Endothelial cell of umbilical vein (primary cell): ENCODE measurements around the gene KCNH5. TPM values are rescaled to one million over a fixed set of nuclear protein-coding genes. Genes with fewer than 3 reads are reported as not detected.

ENCODE experiments used
- BruUV-seq: library from RNA; stranded (reverse); fragments of 400-500 nt; replicated peaks from 2 replicates; lab custom pipeline; 2021; lab: Mats Ljungman, UMichigan
- CTCF ChIA-PET: fragments of 300-600, 350-600 bp; sonication (Branson Sonifier 250); formaldehyde crosslinking; loops from one replicate; lab custom pipeline; 2021; ENCODE audit warnings: antibody characterized with exemption, inconsistent platforms; lab: Charles Lee
- POLR2A ChIA-PET: fragments of 300-600, 350-600 bp; sonication (Branson Sonifier 250); formaldehyde crosslinking; loops from one replicate; lab custom pipeline; 2021; ENCODE audit warnings: antibody characterized with exemption, inconsistent platforms; lab: Charles Lee
- DNase-seq: peaks from one replicate; pipeline ENCODE4 v3.0.0-alpha.2; 2011; ENCODE audit warnings: low read depth, low spot score
- FAIRE-seq: peaks from 2 replicates; lab custom pipeline; 2011; peaks lifted over from hg19 to GRCh38; lab: Jason Lieb, UNC
- H2AFZ ChIP-seq: 2 replicates; pipeline ENCODE4 v1.6.0; 2012; ENCODE audit warnings: low read depth, low read length, control low read depth, inconsistent platforms
- H3K27ac ChIP-seq: 2 replicates; pipeline ENCODE4 v1.5.1; 2011; ENCODE audit warnings: low read depth, mild to moderate bottlenecking, control low read depth, low read length, moderate library complexity; ENCODE audit not compliant: insufficient read depth
- H3K27me3 ChIP-seq, 2 experiments: 2 replicates each; pipeline versions ENCODE4 v1.6.0 to v1.6.1; 2011; ENCODE audit warnings: low read length in 2 of 2, mixed read lengths in 1 of 2; ENCODE audit not compliant: control insufficient read depth in 2 of 2, insufficient read depth in 2 of 2
- H3K36me3 ChIP-seq, 2 experiments: 2 replicates in 1 of 2; 3 replicates in 1 of 2; pipeline ENCODE4 v1.5.1; 2011; ENCODE audit warnings: low read length in 2 of 2, mild to moderate bottlenecking in 1 of 2, moderate library complexity in 1 of 2; ENCODE audit not compliant: control insufficient read depth in 2 of 2, insufficient read depth in 2 of 2; ENCODE audit errors: extremely low read depth in 1 of 2
- H3K4me1 ChIP-seq: 3 replicates; pipeline ENCODE4 v1.5.1; 2011; ENCODE audit warnings: mild to moderate bottlenecking, low read length; ENCODE audit not compliant: control insufficient read depth, insufficient read depth; ENCODE audit errors: extremely low read depth
- H3K4me2 ChIP-seq: 2 replicates; pipeline ENCODE4 v1.6.1; 2011; ENCODE audit warnings: low read length, control low read depth, mixed read lengths; ENCODE audit not compliant: insufficient read depth
- H3K4me3 ChIP-seq, 3 experiments: fragments of 200-600 bp in 1 of 3; sonication (generic), shearing (Covaris generic) in 1 of 3; replicated peaks in 1 of 3; 2 replicates each; pipeline ENCODE4 v1.5.1; 2011 to 2016; ENCODE audit warnings: control low read depth in 3 of 3, low read length in 3 of 3, mild to moderate bottlenecking in 2 of 3, inconsistent platforms in 1 of 3, low read depth in 1 of 3, moderate library complexity in 1 of 3; ENCODE audit not compliant: insufficient read depth in 1 of 3
- H3K79me2 ChIP-seq: 2 replicates; pipeline ENCODE4 v1.6.0; 2012; ENCODE audit warnings: low read length, inconsistent platforms; ENCODE audit not compliant: control insufficient read depth, insufficient read depth
- H3K9ac ChIP-seq: replicated peaks from 2 replicates; pipeline ENCODE3; 2011; ENCODE audit warnings: low read length, control low read depth; ENCODE audit not compliant: insufficient read depth; ENCODE audit errors: extremely low read depth
- H3K9me1 ChIP-seq: replicated peaks from 3 replicates; pipeline ENCODE4 v1.6.0; 2011; ENCODE audit warnings: mild to moderate bottlenecking, low read length; ENCODE audit not compliant: control insufficient read depth, insufficient read depth; ENCODE audit errors: extremely low read depth
- H3K9me3 ChIP-seq: replicated peaks from 2 replicates; pipeline ENCODE4 v1.5.1; 2012; ENCODE audit warnings: low read length, inconsistent platforms; ENCODE audit not compliant: control insufficient read depth, insufficient read depth
- H4K20me1 ChIP-seq: replicated peaks from 2 replicates; pipeline ENCODE3; 2011; ENCODE audit warnings: mild to moderate bottlenecking, low read length; ENCODE audit not compliant: control insufficient read depth, insufficient read depth; ENCODE audit errors: extremely low read depth
- EZH2 ChIP-seq: IDR thresholded peaks from 2 replicates; pipeline ENCODE4 v1.6.1; 2012; ENCODE audit warnings: borderline replicate concordance, low read depth, mild to moderate bottlenecking, moderate library complexity, low read length, inconsistent platforms; ENCODE audit not compliant: severe bottlenecking
- FOS ChIP-seq: IDR thresholded peaks from 2 replicates; pipeline ENCODE4 v1.6.1; 2011; ENCODE audit warnings: mild to moderate bottlenecking, low read length, moderate library complexity, borderline replicate concordance; ENCODE audit not compliant: insufficient read depth
- MYC ChIP-seq: IDR thresholded peaks from one replicate; pipeline ENCODE4 v1.6.1; 2011; ENCODE audit warnings: mild to moderate bottlenecking, low read depth, low read length
- dilution Hi-C: fragments of 300-500 bp; cut with MboI; formaldehyde crosslinking; loops from one replicate; pipeline ENCODE4 v1.15.0; 2019; ENCODE audit warnings: low sequenced_read_pairs; ENCODE audit not compliant: extremely low pct_ligation_motif_present
- intact Hi-C: fragments of 100-400 bp; cut with micrococcal nuclease; formaldehyde crosslinking; loops from one replicate; pipeline ENCODE4 v1.10.0; 2022
- polyA plus RNA-seq, 4 experiments: library from polyadenylated mRNA; depleted of rRNA in 3 of 4; stranded (reverse) in 3 of 4; unstranded in 1 of 4; fragments of >200 nt; gene quantifications; 2 replicates each; pipeline versions ENCODE4 v1.2.1 to v1.2.3, GENCODE V29; 2011 to 2012; ENCODE audit warnings: missing spikeins in 1 of 4
- total RNA-seq: library from RNA; stranded (reverse); gene quantifications from 2 replicates; pipeline ENCODE4 v1.2.3, GENCODE V29; 2021
- TF ChIP-seq, protein P1 (sequence below), 2 donors: IDR thresholded peaks; 1 replicate in 1 of 2; 2 replicates in 1 of 2; pipeline ENCODE4 v1.5.1; 2011; ENCODE audit warnings: low read length in 2 of 2, mild to moderate bottlenecking in 2 of 2, moderate library complexity in 2 of 2, control low read depth in 1 of 2, inconsistent platforms in 1 of 2, low read depth in 1 of 2; ENCODE audit not compliant: insufficient read depth in 1 of 2; ENCODE audit errors: extremely low read depth in 1 of 2

The KCNH5 gene
- total and polyA plus RNA-seq, 2 donors (not counting 3 experiments of a cell fraction or from before 2014, with no cell fraction given) = not detected

DNA sequence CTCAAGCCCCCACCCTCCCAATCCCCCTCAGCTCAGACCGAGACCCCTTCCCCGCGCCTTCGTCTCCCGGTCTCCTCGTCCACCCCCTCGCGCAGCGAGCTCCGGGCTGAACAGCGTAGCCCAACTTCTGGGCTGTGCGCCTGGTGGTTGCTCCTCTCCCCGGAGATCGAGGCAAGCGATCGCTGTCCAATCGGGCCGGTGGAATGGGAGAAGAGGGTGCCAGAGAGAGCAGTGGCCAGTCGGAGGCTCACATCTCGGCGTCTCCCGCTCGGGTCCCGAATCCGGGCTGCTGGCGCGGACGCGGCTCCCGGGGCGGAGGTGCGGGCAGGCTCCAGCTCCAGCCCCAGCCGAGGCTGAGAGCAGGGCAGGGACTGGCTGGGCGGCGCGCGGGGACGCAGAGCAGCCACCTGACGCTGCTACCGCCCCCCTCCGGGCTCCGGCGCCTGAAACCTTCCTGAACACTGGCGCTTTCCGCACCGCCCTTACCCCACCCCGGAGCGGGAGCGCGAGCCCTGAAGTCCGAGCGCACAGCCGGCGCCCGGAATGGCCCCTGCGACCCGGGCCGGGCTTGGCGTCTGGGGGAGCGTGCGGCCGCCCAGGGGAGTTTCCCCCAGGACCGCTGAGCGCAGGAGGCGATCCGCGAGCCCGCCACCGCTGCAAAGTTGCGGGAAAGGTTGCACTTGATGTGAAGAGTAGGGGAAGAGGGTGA lies 508 bp upstream of the KCNH5 start:
- Histone ChIP-seq H3K4me2 (no peak overlapping the region), H3K4me1 (no peaks in the 10 kb centered on the region), H3K79me2 (no peaks in the 10 kb centered on the region), H3K4me3 (no peak overlapping the region), H4K20me1 (no peaks in the 10 kb centered on the region), H3K27me3 (peaks cover 53 to 79% of the 10 kb centered on the region in 2 experiments), H3K36me3 (no peaks in the 10 kb centered on the region), H3K27ac (no peak overlapping the region), H2AFZ (peak overlapping the region; percentile 8), H3K9ac (no peak overlapping the region), H3K9me1 (no peaks in the 10 kb centered on the region), H3K9me3 (no peaks in the 10 kb centered on the region)
- ChIA-PET POLR2A (interaction anchor here (0.7 kb wide), 1 partner anchor 158 kb away, joined by 3 read pairs; the partner anchor contains the start of gene RHOJ), CTCF (interaction anchor here (0.8 kb wide), 1 partner anchor 231 kb away, joined by 4 read pairs; no protein-coding TSS in a partner anchor)
- no peak for FAIRE-seq
- no peak for DNase-seq
- TF ChIP-seq EZH2 (peak; percentile 94), FOS (no peak)
- TF ChIP-seq, protein P1, sequence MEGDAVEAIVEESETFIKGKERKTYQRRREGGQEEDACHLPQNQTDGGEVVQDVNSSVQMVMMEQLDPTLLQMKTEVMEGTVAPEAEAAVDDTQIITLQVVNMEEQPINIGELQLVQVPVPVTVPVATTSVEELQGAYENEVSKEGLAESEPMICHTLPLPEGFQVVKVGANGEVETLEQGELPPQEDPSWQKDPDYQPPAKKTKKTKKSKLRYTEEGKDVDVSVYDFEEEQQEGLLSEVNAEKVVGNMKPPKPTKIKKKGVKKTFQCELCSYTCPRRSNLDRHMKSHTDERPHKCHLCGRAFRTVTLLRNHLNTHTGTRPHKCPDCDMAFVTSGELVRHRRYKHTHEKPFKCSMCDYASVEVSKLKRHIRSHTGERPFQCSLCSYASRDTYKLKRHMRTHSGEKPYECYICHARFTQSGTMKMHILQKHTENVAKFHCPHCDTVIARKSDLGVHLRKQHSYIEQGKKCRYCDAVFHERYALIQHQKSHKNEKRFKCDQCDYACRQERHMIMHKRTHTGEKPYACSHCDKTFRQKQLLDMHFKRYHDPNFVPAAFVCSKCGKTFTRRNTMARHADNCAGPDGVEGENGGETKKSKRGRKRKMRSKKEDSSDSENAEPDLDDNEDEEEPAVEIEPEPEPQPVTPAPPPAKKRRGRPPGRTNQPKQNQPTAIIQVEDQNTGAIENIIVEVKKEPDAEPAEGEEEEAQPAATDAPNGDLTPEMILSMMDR (IDR thresholded peaks at IDR 0.05; ENCODE audit: extremely low read depth in 1 of 2, insufficient read depth in 1 of 2, low read depth in 1 of 2, low read length in 2 of 2) = peak in 1 of 2 donors; percentile 3
- BruUV-seq = no TSS peak
- dilution Hi-C loops = no loop called here
- intact Hi-C loops = loop anchor here (10.0 kb wide), 1 partner anchor 259 kb away; no protein-coding TSS in a partner anchor

DNA sequence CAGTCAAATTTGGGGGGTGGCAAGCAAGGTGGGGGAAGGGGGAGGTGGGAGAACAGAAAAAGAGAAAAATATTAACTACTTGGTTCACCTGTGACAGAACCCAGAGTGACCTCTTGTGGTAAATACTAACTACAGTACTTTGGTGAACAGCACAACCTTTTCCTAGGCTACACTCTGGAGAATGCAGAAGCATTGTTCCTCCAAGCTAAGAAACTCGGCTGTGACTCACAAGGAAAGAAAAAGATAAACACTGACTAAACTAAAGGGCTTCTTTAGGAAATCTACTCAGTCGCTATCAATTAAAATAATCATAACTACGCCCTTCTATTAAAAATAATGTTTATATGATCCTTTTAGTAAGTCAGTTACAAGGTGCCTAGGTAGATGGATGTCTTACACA lies 5.4 kb downstream of the KCNH5 start:
- CTCF ChIA-PET = interaction anchor here (0.7 to 1.9 kb wide), 4 partner anchors 8 to 871 kb away, joined by 3 to 9 read pairs (median 6); partner anchors contain the start of gene RHOJ
- TF ChIP-seq MYC (no peak), FOS (peak; percentile 27)
- TF ChIP-seq, protein P1 (IDR thresholded peaks at IDR 0.05; ENCODE audit: extremely low read depth in 1 of 2, insufficient read depth in 1 of 2, low read depth in 1 of 2, low read length in 2 of 2) = peak in 1 of 2 donors; percentile 24
- FAIRE-seq (peak; percentile 53), DNase-seq (peak; percentile 66)
- POLR2A ChIA-PET = no interaction called here
- Histone ChIP-seq H3K9me1 (no peaks in the 10 kb centered on the region), H3K27ac (no peak overlapping the region), H4K20me1 (no peaks in the 10 kb centered on the region), H3K36me3 (no peaks in the 10 kb centered on the region), H3K9ac (no peak overlapping the region), H3K4me2 (no peak overlapping the region), H3K79me2 (no peaks in the 10 kb centered on the region), H3K4me3 (no peak overlapping the region), H3K4me1 (peaks cover 2% of the 10 kb centered on the region), H3K27me3 (peaks cover 33 to 58% of the 10 kb centered on the region in 2 experiments), H3K9me3 (no peaks in the 10 kb centered on the region), H2AFZ (no peak overlapping the region)
- dilution Hi-C loops = no loop called here
- no TSS peak for BruUV-seq
- intact Hi-C loops = loop anchor here (2.0 to 10.0 kb wide), 4 partner anchors 237 to 877 kb away; no protein-coding TSS in a partner anchor
